Mesothelial cell of epicardium (in vitro differentiated cells): Measurements from ENCODE around the gene CH25H. TPM values are rescaled to one million over a fixed set of nuclear protein-coding genes. Genes with fewer than 3 reads are reported as not detected.
A peak's percentile ranks its signal among the peaks of the same experiment; 100 is the strongest.

Experiments used
- DNase-seq, 2 experiments: peaks; one replicate each; pipeline ENCODE4 v3.0.0; 2021; ENCODE audit warnings: low spot score in 2 of 2; ENCODE audit not compliant: unreplicated experiment in 2 of 2
- H3K27ac Mint-ChIP-seq: 2 replicates; pipeline ENCODE4 v1.8.0; 2021; ENCODE audit warnings: mixed read lengths
- H3K27me3 Mint-ChIP-seq: 2 replicates; pipeline ENCODE4 v1.8.0; 2021; ENCODE audit warnings: low read depth, mixed read lengths
- H3K36me3 Mint-ChIP-seq: 2 replicates; pipeline ENCODE4 v1.8.0; 2021; ENCODE audit warnings: mixed read lengths
- H3K4me1 Mint-ChIP-seq: 2 replicates; pipeline ENCODE4 v1.8.0; 2021; ENCODE audit warnings: mixed read lengths
- H3K4me3 Mint-ChIP-seq: 2 replicates; pipeline ENCODE4 v1.8.0; 2021; ENCODE audit warnings: mild to moderate bottlenecking, moderate library complexity, mixed read lengths
- H3K9me3 Mint-ChIP-seq: 2 replicates; pipeline ENCODE4 v1.8.0; 2021; ENCODE audit warnings: mixed read lengths
- total RNA-seq: library from RNA; stranded (reverse); gene quantifications from 3 replicates; pipeline ENCODE4 v1.2.1, GENCODE V29; 2021
- TF ChIP-seq, protein P1 (sequence below): fragments of 200-600 bp; sonication (generic); IDR thresholded peaks from one replicate; pipeline ENCODE4 v1.5.0; 2021; ENCODE audit warnings: antibody characterized with exemption; ENCODE audit not compliant: unreplicated experiment

CH25H gene
- total RNA-seq, 1 donor from 2014 or later: not detected

- TF ChIP-seq, protein P1, sequence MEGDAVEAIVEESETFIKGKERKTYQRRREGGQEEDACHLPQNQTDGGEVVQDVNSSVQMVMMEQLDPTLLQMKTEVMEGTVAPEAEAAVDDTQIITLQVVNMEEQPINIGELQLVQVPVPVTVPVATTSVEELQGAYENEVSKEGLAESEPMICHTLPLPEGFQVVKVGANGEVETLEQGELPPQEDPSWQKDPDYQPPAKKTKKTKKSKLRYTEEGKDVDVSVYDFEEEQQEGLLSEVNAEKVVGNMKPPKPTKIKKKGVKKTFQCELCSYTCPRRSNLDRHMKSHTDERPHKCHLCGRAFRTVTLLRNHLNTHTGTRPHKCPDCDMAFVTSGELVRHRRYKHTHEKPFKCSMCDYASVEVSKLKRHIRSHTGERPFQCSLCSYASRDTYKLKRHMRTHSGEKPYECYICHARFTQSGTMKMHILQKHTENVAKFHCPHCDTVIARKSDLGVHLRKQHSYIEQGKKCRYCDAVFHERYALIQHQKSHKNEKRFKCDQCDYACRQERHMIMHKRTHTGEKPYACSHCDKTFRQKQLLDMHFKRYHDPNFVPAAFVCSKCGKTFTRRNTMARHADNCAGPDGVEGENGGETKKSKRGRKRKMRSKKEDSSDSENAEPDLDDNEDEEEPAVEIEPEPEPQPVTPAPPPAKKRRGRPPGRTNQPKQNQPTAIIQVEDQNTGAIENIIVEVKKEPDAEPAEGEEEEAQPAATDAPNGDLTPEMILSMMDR: no peak
- H3K27ac Mint-ChIP-seq: no peak overlapping the region
- no peak overlapping the region for H3K4me3 Mint-ChIP-seq
- no peak for DNase-seq
- H3K27me3 Mint-ChIP-seq: no peaks in the 10 kb centered on the region
- H3K4me1 Mint-ChIP-seq: peaks cover 7% of the 10 kb centered on the region
- peaks cover 14% of the 10 kb centered on the region for H3K36me3 Mint-ChIP-seq
- H3K9me3 Mint-ChIP-seq: peaks cover 6% of the 10 kb centered on the region
Measured at GRCh38 chr10:89228962-89229361, 21.8 kb upstream of the CH25H start.

DNA sequence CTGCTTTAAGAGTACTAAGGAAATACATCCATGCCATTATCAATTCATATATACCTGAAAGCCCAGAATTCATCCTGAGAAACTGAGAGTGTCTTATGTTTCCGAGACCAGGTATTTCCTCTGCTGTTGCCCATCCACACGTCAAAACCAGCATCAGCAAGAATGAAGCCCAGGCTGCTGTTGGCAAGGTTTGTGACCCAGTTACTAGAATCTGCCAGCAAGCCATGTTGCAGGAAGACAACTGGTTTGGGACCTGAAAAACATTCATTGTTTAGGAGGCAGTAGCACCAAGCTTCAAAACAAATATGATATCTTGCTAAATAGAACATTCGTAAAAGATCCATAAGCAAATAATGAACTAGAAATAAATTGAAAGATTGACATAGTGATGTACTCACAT is 21.0 kb upstream of the CH25H start:
- TF ChIP-seq, protein P1: no peak
- peaks cover 6% of the 10 kb centered on the region for H3K9me3 Mint-ChIP-seq
- H3K36me3 Mint-ChIP-seq: peaks cover 14% of the 10 kb centered on the region
- no peak for DNase-seq
- no peak overlapping the region for H3K4me3 Mint-ChIP-seq
- peaks cover 7% of the 10 kb centered on the region for H3K4me1 Mint-ChIP-seq
- no peaks in the 10 kb centered on the region for H3K27me3 Mint-ChIP-seq
- no peak overlapping the region for H3K27ac Mint-ChIP-seq

- Mint-ChIP-seq H3K27me3 (no peaks in the 10 kb centered on the region), H3K36me3 (peaks cover 14% of the 10 kb centered on the region), H3K27ac (no peak overlapping the region), H3K4me1 (peaks cover 10% of the 10 kb centered on the region), H3K9me3 (peaks cover 6% of the 10 kb centered on the region), H3K4me3 (no peak overlapping the region)
- TF ChIP-seq, protein P1: no peak
- DNase-seq: no peak
Measured at GRCh38 chr10:89226891-89227290, 19.8 kb upstream of the CH25H start.

GRCh38 chr10:89224739-89225443 is 17.8 kb upstream of the CH25H start:
- H3K27me3 Mint-ChIP-seq: no peaks in the 10 kb centered on the region
- no peak for DNase-seq

DNA sequence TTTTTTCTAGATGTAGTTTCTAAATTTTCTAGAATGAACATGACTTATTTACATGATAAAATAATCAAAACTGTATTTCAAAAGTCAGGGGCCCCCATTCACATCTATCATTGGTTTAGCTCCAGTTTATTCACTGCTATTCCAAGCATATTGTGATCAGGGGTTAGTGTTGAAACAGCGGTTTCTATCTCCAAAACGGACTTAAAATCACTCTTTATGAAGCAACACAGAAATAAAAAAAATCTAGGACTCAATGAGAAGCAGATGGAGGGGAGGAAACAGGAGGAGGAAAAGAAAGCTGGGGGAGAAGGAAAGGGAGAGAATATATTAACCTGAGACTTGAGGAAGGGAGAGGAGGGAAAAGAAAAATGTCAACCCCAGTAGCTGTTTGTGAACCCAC is 14.8 kb upstream of the CH25H start:
- TF ChIP-seq, protein P1: no peak
- no peaks in the 10 kb centered on the region for H3K9me3 Mint-ChIP-seq
- DNase-seq: no peak
- peaks cover 4% of the 10 kb centered on the region for H3K36me3 Mint-ChIP-seq
- H3K4me1 Mint-ChIP-seq: peaks cover 16% of the 10 kb centered on the region
- H3K27me3 Mint-ChIP-seq: no peaks in the 10 kb centered on the region
- no peak overlapping the region for H3K4me3 Mint-ChIP-seq
- no peak overlapping the region for H3K27ac Mint-ChIP-seq

More at GRCh38 chr10:89224739-89225443, 17.8 kb upstream of the CH25H start:
- peaks cover 10% of the 10 kb centered on the region for H3K4me1 Mint-ChIP-seq
- peak overlapping the region; percentile 40 for H3K4me3 Mint-ChIP-seq
- peak overlapping the region; percentile 18 for H3K27ac Mint-ChIP-seq
- H3K36me3 Mint-ChIP-seq: peaks cover 14% of the 10 kb centered on the region
- TF ChIP-seq, protein P1: no peak
- H3K9me3 Mint-ChIP-seq: peaks cover 6% of the 10 kb centered on the region
